ENCODE measurements around the gene RHOT2. TPM values are rescaled to one million over a fixed set of nuclear protein-coding genes. Genes with fewer than 3 reads are reported as not detected.

RHOT2 gene
- total and polyA plus RNA-seq, 9 of the 15 experiments (the other 6 are each of a cell fraction or from before 2014, with no cell fraction given): 5.0 to 373 (median 112) TPM

DNA sequence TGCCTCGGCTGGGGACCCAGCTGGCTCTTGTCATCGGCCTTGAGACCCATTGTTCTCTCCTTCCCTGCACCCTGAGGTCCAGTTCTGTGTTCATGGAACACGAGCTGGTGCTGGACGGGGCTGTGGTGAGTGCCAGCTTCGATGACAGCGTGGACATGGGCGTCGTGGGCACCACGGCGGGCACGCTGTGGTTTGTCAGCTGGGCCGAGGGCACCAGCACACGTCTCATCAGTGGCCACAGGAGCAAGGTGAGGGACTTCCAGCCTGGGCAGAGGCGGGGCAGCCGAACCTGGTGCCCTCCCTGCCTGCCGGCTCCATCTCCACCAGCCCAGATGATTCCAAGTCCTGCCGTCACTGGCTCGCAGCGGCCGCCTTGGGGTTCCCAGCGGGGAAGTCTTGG, 5.3 kb upstream of the RHOT2 start:
- H3K4me3 ChIP-seq: no peak overlapping the region
- ChIA-PET CTCF (ENCODE audit: low intra/inter-chr PET ratio) (no interaction called here), POLR2A (no interaction called here)
- H3K36me3 ChIP-seq (ENCODE audit: control insufficient read depth, insufficient read depth, low read length): no peaks in the 10 kb centered on the region
- FAIRE-seq: no peak
- no peak overlapping the region for H3K27ac ChIP-seq (ENCODE audit: extremely low read depth, low read depth, low read length)
- no peak overlapping the region for H2AFZ ChIP-seq (ENCODE audit: low read depth, low read length)
- peak overlapping the region in 1 of 2 experiments; percentile 95; a peak in 2 of 4 replicates for H3K9ac ChIP-seq (ENCODE audit: insufficient read depth in 1 of 2, low read depth in 2 of 2, low read length in 2 of 2)
- no peak for ATAC-seq
- H3K4me2 ChIP-seq (ENCODE audit: insufficient read depth, low read length): no peak overlapping the region
- no peak for DNase-seq (ENCODE audit: extremely low read depth in 1 of 4, low spot score in 3 of 4)
- H3K27me3 ChIP-seq (ENCODE audit: control insufficient read depth in 2 of 2, insufficient read depth in 2 of 2, low read length in 2 of 2): no peaks in the 10 kb centered on the region
- H4K20me1 ChIP-seq (replicated peaks; ENCODE audit: control insufficient read depth, insufficient read depth, low read length): no peaks in the 10 kb centered on the region
- no TSS peak for BruUV-seq (replicated peaks)
- H3K9me1 ChIP-seq (ENCODE audit: control insufficient read depth, insufficient read depth, low read length): no peaks in the 10 kb centered on the region
- intact Hi-C loops (cut with micrococcal nuclease) (loop anchor here (10.0 kb wide), 1 partner anchor 268 kb away; the partner anchor contains the start of gene NME4), in situ Hi-C loops (cut with MboI) (no loop called here)
- H3K4me1 ChIP-seq (replicated peaks in 1 of 2; ENCODE audit: control insufficient read depth in 2 of 2, insufficient read depth in 2 of 2, low read length in 2 of 2): peaks cover 5 to 92% of the 10 kb centered on the region in 2 experiments
- H3K9me3 ChIP-seq (replicated peaks; ENCODE audit: control insufficient read depth, insufficient read depth, low read depth, low read length): no peaks in the 10 kb centered on the region
- no peaks in the 10 kb centered on the region; the same call in 2 of the 3 replicates for H3K79me2 ChIP-seq (ENCODE audit: control insufficient read depth, insufficient read depth, low read length)
- 90% methylated on average over 21 of the region's 21 CpGs for WGBS (ENCODE audit: insufficient coverage, low coverage, missing lambda C conversion rate)
- TF ChIP-seq ZBTB8A (IDR thresholded peaks at IDR 0.05; ENCODE audit: partially characterized antibody): no peak
- TF ChIP-seq, protein P1, sequence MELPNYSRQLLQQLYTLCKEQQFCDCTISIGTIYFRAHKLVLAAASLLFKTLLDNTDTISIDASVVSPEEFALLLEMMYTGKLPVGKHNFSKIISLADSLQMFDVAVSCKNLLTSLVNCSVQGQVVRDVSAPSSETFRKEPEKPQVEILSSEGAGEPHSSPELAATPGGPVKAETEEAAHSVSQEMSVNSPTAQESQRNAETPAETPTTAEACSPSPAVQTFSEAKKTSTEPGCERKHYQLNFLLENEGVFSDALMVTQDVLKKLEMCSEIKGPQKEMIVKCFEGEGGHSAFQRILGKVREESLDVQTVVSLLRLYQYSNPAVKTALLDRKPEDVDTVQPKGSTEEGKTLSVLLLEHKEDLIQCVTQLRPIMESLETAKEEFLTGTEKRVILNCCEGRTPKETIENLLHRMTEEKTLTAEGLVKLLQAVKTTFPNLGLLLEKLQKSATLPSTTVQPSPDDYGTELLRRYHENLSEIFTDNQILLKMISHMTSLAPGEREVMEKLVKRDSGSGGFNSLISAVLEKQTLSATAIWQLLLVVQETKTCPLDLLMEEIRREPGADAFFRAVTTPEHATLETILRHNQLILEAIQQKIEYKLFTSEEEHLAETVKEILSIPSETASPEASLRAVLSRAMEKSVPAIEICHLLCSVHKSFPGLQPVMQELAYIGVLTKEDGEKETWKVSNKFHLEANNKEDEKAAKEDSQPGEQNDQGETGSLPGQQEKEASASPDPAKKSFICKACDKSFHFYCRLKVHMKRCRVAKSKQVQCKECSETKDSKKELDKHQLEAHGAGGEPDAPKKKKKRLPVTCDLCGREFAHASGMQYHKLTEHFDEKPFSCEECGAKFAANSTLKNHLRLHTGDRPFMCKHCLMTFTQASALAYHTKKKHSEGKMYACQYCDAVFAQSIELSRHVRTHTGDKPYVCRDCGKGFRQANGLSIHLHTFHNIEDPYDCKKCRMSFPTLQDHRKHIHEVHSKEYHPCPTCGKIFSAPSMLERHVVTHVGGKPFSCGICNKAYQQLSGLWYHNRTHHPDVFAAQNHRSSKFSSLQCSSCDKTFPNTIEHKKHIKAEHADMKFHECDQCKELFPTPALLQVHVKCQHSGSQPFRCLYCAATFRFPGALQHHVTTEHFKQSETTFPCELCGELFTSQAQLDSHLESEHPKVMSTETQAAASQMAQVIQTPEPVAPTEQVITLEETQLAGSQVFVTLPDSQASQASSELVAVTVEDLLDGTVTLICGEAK (IDR thresholded peaks at IDR 0.05): no peak
- TF ChIP-seq, protein P1 (CRISPR knock-in tag; IDR thresholded peaks at IDR 0.05): no peak

All from K562 (cell line).